ENCODE results near the gene SLC9C2. TPM values are rescaled to one million over a fixed set of nuclear protein-coding genes. Genes with fewer than 3 reads are reported as not detected.

SLC9C2 gene
- polyA plus RNA-seq, 1 of the 3 experiments (the other 2 are of a cell fraction), result not detected

DNA sequence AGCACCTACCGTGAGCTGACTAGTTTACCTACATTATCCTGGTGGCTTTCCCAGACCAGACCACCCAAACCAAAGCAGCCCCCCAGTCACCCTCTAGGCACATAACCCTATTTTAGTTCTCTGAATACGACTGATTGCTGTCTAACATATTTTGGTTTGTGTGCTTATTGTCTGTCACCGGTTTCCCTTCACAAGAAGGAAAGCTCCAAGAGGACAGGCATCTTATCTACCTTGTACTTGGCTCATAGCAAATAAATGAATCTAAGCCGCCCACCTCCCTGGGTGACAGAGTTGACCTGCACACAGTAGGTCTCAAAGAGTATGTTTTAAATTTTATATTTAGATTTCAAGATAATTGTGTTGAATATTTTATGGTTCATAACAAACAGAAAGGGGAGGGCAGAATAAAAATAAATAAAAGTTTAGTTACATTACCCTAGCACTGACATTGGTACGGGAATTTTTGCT lies 126.6 kb downstream of the SLC9C2 start:
- TF ChIP-seq EZH2phosphoT487 (IDR thresholded peaks at IDR 0.05; ENCODE audit: borderline replicate concordance, low read depth), result no peak
- TF ChIP-seq YY1 (IDR thresholded peaks at IDR 0.05; ENCODE audit: low read depth), result no peak
- TF ChIP-seq GATA2 (CRISPR knock-in tag; IDR thresholded peaks at IDR 0.05), result no peak
- TF ChIP-seq, protein P1, sequence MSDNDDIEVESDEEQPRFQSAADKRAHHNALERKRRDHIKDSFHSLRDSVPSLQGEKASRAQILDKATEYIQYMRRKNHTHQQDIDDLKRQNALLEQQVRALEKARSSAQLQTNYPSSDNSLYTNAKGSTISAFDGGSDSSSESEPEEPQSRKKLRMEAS (IDR thresholded peaks at IDR 0.05; ENCODE audit: low read depth), result no peak
- no peak for TF ChIP-seq MXI1 (IDR thresholded peaks at IDR 0.05; ENCODE audit: low read depth, low read length)
- no peak for TF ChIP-seq MEF2A (IDR thresholded peaks at IDR 0.05; ENCODE audit: borderline replicate concordance, low read depth)
- TF ChIP-seq, protein P2, sequence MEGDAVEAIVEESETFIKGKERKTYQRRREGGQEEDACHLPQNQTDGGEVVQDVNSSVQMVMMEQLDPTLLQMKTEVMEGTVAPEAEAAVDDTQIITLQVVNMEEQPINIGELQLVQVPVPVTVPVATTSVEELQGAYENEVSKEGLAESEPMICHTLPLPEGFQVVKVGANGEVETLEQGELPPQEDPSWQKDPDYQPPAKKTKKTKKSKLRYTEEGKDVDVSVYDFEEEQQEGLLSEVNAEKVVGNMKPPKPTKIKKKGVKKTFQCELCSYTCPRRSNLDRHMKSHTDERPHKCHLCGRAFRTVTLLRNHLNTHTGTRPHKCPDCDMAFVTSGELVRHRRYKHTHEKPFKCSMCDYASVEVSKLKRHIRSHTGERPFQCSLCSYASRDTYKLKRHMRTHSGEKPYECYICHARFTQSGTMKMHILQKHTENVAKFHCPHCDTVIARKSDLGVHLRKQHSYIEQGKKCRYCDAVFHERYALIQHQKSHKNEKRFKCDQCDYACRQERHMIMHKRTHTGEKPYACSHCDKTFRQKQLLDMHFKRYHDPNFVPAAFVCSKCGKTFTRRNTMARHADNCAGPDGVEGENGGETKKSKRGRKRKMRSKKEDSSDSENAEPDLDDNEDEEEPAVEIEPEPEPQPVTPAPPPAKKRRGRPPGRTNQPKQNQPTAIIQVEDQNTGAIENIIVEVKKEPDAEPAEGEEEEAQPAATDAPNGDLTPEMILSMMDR (IDR thresholded peaks at IDR 0.05), result no peak
- TF ChIP-seq EP300 (IDR thresholded peaks at IDR 0.05; ENCODE audit: borderline replicate concordance in 1 of 2, low read depth in 1 of 2, low read length in 1 of 2), result no peak
- no peak for TF ChIP-seq RAD21 (IDR thresholded peaks at IDR 0.05; ENCODE audit: low read length)
- TF ChIP-seq, protein P3, sequence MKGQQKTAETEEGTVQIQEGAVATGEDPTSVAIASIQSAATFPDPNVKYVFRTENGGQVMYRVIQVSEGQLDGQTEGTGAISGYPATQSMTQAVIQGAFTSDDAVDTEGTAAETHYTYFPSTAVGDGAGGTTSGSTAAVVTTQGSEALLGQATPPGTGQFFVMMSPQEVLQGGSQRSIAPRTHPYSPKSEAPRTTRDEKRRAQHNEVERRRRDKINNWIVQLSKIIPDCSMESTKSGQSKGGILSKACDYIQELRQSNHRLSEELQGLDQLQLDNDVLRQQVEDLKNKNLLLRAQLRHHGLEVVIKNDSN (IDR thresholded peaks at IDR 0.05; ENCODE audit: borderline replicate concordance, low read depth), result no peak
- TF ChIP-seq SMC3 (IDR thresholded peaks at IDR 0.05; ENCODE audit: low read depth, low read length), result no peak
- no peak for TF ChIP-seq TAF1 (IDR thresholded peaks at IDR 0.05; ENCODE audit: borderline replicate concordance, low read depth, low read length)
- TF ChIP-seq GABPA (IDR thresholded peaks at IDR 0.05; ENCODE audit: low read depth), result no peak
- TF ChIP-seq JUND (IDR thresholded peaks at IDR 0.05), result no peak
- no peak for TF ChIP-seq RCOR1 (IDR thresholded peaks at IDR 0.05; ENCODE audit: low read length)
- no peak for TF ChIP-seq RXRA (IDR thresholded peaks at IDR 0.05; ENCODE audit: borderline replicate concordance, low read depth)
- no peak for TF ChIP-seq NRF1 (IDR thresholded peaks at IDR 0.05; ENCODE audit: low read depth, low read length)
- no peak for TF ChIP-seq ELF1 (IDR thresholded peaks at IDR 0.05)
- TF ChIP-seq FOSL2 (IDR thresholded peaks at IDR 0.05; ENCODE audit: borderline replicate concordance, low read depth), result no peak
- TF ChIP-seq TEAD4 (IDR thresholded peaks at IDR 0.05; ENCODE audit: borderline replicate concordance, insufficient read depth), result no peak
- no peaks in the 10 kb centered on the region for H3K27me3 ChIP-seq (ENCODE audit: insufficient read depth)
- H3K4me2 ChIP-seq, result peak overlapping the region; percentile 87
- peak overlapping the region; percentile 71 for H3K9ac ChIP-seq
- peak overlapping the region; percentile 85 for H2AFZ ChIP-seq (ENCODE audit: low read depth)
- WGBS (ENCODE audit: low lambda C conversion rate), result 39% methylated on average over 5 of the region's 5 CpGs
- POLR2A ChIA-PET, result interaction anchor here (0.9 to 1.1 kb wide), 2 partner anchors 348 to 1523 kb away, joined by 3 to 4 read pairs; partner anchors contain the start of gene DARS2
- peak overlapping the region; percentile 89 to 92 for H3K27ac ChIP-seq (ENCODE audit: low read depth in 2 of 2, low read length in 1 of 2)
- H3K79me2 ChIP-seq (ENCODE audit: insufficient read depth), result peaks cover 73% of the 10 kb centered on the region
- peaks cover 36% of the 10 kb centered on the region for H3F3A ChIP-seq (replicated peaks; ENCODE audit: insufficient read depth)
- no peaks in the 10 kb centered on the region for H3K9me2 ChIP-seq
- H3K4me1 ChIP-seq (ENCODE audit: control insufficient read depth in 1 of 2, insufficient read depth in 2 of 2, low read depth in 1 of 2, low read length in 1 of 2), result peaks cover 22 to 47% of the 10 kb centered on the region in 2 experiments; a peak in 3 of 4 replicates
- H3K9me3 ChIP-seq, result no peaks in the 10 kb centered on the region
- peaks cover 18 to 23% of the 10 kb centered on the region in 2 experiments for H3K36me3 ChIP-seq (replicated peaks in 1 of 2; ENCODE audit: control insufficient read depth in 1 of 2, insufficient read depth in 2 of 2, low read length in 1 of 2)
- H3K4me3 ChIP-seq (ENCODE audit: low read depth in 2 of 2, low read length in 1 of 2), result peak overlapping the region; percentile 73 to 75
- H4K20me1 ChIP-seq (ENCODE audit: insufficient read depth), result peaks cover 8% of the 10 kb centered on the region; the same call in 1 of the 2 replicates
- DNase-seq, result no peak
- CTCF ChIA-PET, result interaction anchor here (1.6 kb wide), 1 partner anchor 13 kb away, joined by 4 read pairs; no protein-coding TSS in a partner anchor

All from SK-N-SH (cell line).